Progenitor cell of endocrine pancreas (in vitro differentiated cells): Measurements from ENCODE around the gene PC. TPM values are rescaled to one million over a fixed set of nuclear protein-coding genes. Genes with fewer than 3 reads are reported as not detected.
A peak's percentile ranks its signal among the peaks of the same experiment; 100 is the strongest.

Experiments used
- DNase-seq: peaks from one replicate; pipeline ENCODE4 v3.0.0; 2021; ENCODE audit warnings: low spot score; ENCODE audit not compliant: unreplicated experiment
- H3K27ac Mint-ChIP-seq: 2 replicates; pipeline ENCODE4 v1.8.0; 2021; ENCODE audit warnings: mild to moderate bottlenecking, moderate library complexity, mixed read lengths
- H3K27me3 Mint-ChIP-seq: 2 replicates; pipeline ENCODE4 v1.8.0; 2021; ENCODE audit warnings: mixed read lengths
- H3K36me3 Mint-ChIP-seq: 2 replicates; pipeline ENCODE4 v1.8.0; 2022; ENCODE audit warnings: mixed read lengths; ENCODE audit not compliant: insufficient read depth
- H3K4me1 Mint-ChIP-seq: 2 replicates; pipeline ENCODE4 v1.8.0; 2021; ENCODE audit warnings: low read depth, mixed read lengths
- H3K4me3 Mint-ChIP-seq: 2 replicates; pipeline ENCODE4 v1.8.0; 2021; ENCODE audit warnings: low read depth, mild to moderate bottlenecking, moderate library complexity, mixed read lengths
- H3K9me3 Mint-ChIP-seq: 2 replicates; pipeline ENCODE4 v1.8.0; 2021; ENCODE audit warnings: low read depth, mixed read lengths
- total RNA-seq: library from RNA; stranded (reverse); gene quantifications from 2 replicates; pipeline ENCODE4 v1.2.1, GENCODE V29; 2021
- TF ChIP-seq, protein P1 (sequence below): fragments of 200-600 bp; sonication (generic); IDR thresholded peaks from one replicate; pipeline ENCODE4 v1.5.0; 2021; ENCODE audit warnings: antibody characterized with exemption, mild to moderate bottlenecking; ENCODE audit not compliant: unreplicated experiment

Gene PC
- total RNA-seq, 1 donor from 2014 or later, result 25.0 TPM

DNA sequence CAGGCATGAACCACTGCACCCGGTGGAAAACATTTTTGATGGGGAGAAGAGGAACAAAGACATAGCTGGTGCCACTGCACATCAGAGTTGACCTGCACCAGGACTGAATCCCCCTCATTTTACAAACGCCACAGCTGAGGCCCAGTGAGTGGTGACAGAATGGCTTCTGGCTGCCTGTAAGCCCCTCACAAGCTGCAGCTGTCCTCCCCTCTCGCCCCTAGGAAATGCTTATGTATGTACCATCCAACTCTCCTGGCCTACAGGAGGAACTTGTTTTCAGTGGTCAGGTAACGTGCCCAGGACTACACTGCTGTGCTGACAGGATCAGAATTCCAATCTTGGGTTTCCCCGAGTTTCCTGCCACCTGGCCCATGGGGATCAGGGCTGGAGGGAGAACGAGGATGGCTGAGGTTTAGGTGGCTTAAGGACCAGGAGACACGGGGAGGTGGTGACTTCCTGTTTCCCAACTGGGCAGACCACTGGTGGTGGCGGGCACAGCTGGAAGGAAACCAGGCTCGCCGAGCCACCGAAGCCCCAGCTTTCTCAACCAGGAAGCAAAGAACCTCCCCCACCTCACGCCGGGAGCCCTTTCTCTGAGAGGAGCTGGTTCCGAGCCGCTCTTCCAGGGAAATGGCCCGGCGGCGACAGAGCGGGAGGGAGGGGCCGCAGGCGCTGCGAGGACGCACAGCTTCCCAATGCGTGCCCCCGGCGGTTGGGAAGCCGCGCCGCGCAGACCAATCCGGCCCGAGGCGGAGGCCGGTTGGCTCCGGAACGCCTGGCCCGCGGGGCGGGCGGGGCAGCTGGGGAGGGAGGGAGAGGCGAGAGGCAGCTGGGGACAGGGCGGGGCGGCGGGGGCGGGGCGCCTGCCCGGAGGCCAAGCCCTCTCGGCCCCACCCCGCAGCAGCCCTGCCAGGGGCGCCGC is 102.3 kb downstream of the PC start:
- no peaks in the 10 kb centered on the region for H3K36me3 Mint-ChIP-seq
- H3K27ac Mint-ChIP-seq, result peak overlapping the region; percentile 88

DNA sequence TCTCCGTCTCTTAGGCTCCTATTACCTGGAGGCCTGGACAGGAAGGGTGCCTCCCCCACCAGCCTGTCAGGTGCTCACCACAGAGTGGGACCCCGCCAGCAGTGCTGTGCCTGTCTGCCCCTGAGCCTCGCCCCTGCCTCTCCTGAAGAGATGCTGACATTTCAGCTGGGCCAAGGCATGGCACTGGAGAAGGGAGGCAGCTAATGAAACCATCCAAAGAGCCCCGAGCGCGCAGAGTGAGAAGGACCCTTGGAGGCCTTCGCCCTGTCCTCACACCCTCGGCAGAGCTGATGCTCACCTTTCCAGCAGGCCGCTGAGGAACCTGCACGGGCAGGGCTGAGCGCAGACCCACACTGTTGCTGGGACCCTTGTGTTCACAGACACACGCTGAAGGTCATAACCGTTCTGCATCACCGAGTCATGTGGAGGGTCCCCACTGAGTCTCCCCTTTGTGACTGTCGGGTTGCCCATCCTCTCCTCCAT is 103.4 kb downstream of the PC start:
- TF ChIP-seq, protein P1, sequence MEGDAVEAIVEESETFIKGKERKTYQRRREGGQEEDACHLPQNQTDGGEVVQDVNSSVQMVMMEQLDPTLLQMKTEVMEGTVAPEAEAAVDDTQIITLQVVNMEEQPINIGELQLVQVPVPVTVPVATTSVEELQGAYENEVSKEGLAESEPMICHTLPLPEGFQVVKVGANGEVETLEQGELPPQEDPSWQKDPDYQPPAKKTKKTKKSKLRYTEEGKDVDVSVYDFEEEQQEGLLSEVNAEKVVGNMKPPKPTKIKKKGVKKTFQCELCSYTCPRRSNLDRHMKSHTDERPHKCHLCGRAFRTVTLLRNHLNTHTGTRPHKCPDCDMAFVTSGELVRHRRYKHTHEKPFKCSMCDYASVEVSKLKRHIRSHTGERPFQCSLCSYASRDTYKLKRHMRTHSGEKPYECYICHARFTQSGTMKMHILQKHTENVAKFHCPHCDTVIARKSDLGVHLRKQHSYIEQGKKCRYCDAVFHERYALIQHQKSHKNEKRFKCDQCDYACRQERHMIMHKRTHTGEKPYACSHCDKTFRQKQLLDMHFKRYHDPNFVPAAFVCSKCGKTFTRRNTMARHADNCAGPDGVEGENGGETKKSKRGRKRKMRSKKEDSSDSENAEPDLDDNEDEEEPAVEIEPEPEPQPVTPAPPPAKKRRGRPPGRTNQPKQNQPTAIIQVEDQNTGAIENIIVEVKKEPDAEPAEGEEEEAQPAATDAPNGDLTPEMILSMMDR, result no peak
- peaks cover 5% of the 10 kb centered on the region for H3K4me1 Mint-ChIP-seq
- no peak overlapping the region for H3K27ac Mint-ChIP-seq
- H3K4me3 Mint-ChIP-seq, result no peak overlapping the region
- H3K9me3 Mint-ChIP-seq, result no peaks in the 10 kb centered on the region
- no peaks in the 10 kb centered on the region for H3K36me3 Mint-ChIP-seq
- H3K27me3 Mint-ChIP-seq, result no peaks in the 10 kb centered on the region
- no peak for DNase-seq

More for the DNA sequence above, 102.3 kb downstream of the PC start:
- Mint-ChIP-seq H3K4me1 (peaks cover 5% of the 10 kb centered on the region), H3K27me3 (no peaks in the 10 kb centered on the region), H3K9me3 (no peaks in the 10 kb centered on the region), H3K4me3 (peak overlapping the region; percentile 88)
- TF ChIP-seq, protein P1, result no peak
- peak; percentile 88 for DNase-seq

GRCh38 chr11:66854231-66854661 is 103.9 kb downstream of the PC start:
- H3K27me3 Mint-ChIP-seq, result no peaks in the 10 kb centered on the region
- H3K4me1 Mint-ChIP-seq, result peaks cover 5% of the 10 kb centered on the region
- DNase-seq, result no peak
- no peak overlapping the region for H3K4me3 Mint-ChIP-seq
- no peaks in the 10 kb centered on the region for H3K9me3 Mint-ChIP-seq
- no peak overlapping the region for H3K27ac Mint-ChIP-seq
- no peaks in the 10 kb centered on the region for H3K36me3 Mint-ChIP-seq
- TF ChIP-seq, protein P1, result no peak

GRCh38 chr11:66853242-66854229 is 104.6 kb downstream of the PC start:
- no peak overlapping the region for H3K27ac Mint-ChIP-seq
- TF ChIP-seq, protein P1, result no peak
- H3K36me3 Mint-ChIP-seq, result no peaks in the 10 kb centered on the region
- no peak for DNase-seq
- peaks cover 5% of the 10 kb centered on the region for H3K4me1 Mint-ChIP-seq
- H3K9me3 Mint-ChIP-seq, result no peaks in the 10 kb centered on the region
- no peaks in the 10 kb centered on the region for H3K27me3 Mint-ChIP-seq
- H3K4me3 Mint-ChIP-seq, result no peak overlapping the region
